HEK293 (cell line): ENCODE measurements around the gene AUP1.

ENCODE experiments used
- CTCF ChIA-PET: fragments of 350-600 bp; formaldehyde crosslinking; extraction: SDS; loops from one replicate; lab custom pipeline; 2021; ENCODE audit warnings: antibody characterized with exemption; lab: Yijun Ruan, JAX
- POLR2A ChIA-PET: fragments of 300-600 bp; formaldehyde crosslinking; extraction: SDS; loops from one replicate; lab custom pipeline; 2020; ENCODE audit warnings: antibody characterized with exemption, inconsistent platforms; lab: Yijun Ruan, JAX
- H3K27ac ChIP-seq: fragments of 200-500 bp; sonication (Bioruptor generic); 2 replicates; pipeline ENCODE4 v1.5.1; 2014; ENCODE audit warnings: low read depth, low read length, control low read depth, inconsistent platforms; ENCODE audit errors: extremely low read depth
- H3K36me3 ChIP-seq, 2 experiments: fragments of 200-500 bp in 1 of 2; sonication (Bioruptor generic) in 1 of 2; 1 replicate in 1 of 2; 2 replicates in 1 of 2; pipeline ENCODE4 v1.5.1; 2014 to 2017; ENCODE audit warnings: inconsistent platforms in 2 of 2, low read length in 2 of 2; ENCODE audit not compliant: control insufficient read depth in 2 of 2, insufficient read depth in 1 of 2
- H3K4me1 ChIP-seq: fragments of 200-500 bp; sonication (Bioruptor generic); 2 replicates; pipeline ENCODE4 v1.5.1; 2014; ENCODE audit warnings: mild to moderate bottlenecking, low read length, inconsistent platforms; ENCODE audit not compliant: control insufficient read depth, insufficient read depth
- H3K4me3 ChIP-seq: 2 replicates; pipeline ENCODE4 v1.5.1; 2011; ENCODE audit warnings: low read depth, mild to moderate bottlenecking, control low read depth, low read length, moderate library complexity
- H3K9me3 ChIP-seq: fragments of 200-500 bp; sonication (Bioruptor generic); 2 replicates; pipeline ENCODE4 v1.5.1; 2014; ENCODE audit warnings: low read depth, low read length, inconsistent platforms; ENCODE audit not compliant: control insufficient read depth, insufficient read depth
- FEZF1 ChIP-seq: fragments of 450-650 bp; formaldehyde crosslinking; IDR thresholded peaks from 2 replicates; pipeline ENCODE4 v1.5.1; 2016; ENCODE audit warnings: missing biosample characterization, missing genetic modification characterization
- KLF9 ChIP-seq: fragments of 450-650 bp; formaldehyde crosslinking; IDR thresholded peaks from 2 replicates; pipeline ENCODE4 v1.5.1; 2016; ENCODE audit warnings: missing biosample characterization, missing genetic modification characterization, low read depth
- MZF1 ChIP-seq: fragments of 450-650 bp; formaldehyde crosslinking; IDR thresholded peaks from 2 replicates; pipeline ENCODE4 v1.5.1; 2017; ENCODE audit warnings: missing biosample characterization, missing genetic modification characterization, borderline replicate concordance
- REPIN1 ChIP-seq: fragments of 450-650 bp; formaldehyde crosslinking; IDR thresholded peaks from 2 replicates; pipeline ENCODE4 v1.5.1; 2017; ENCODE audit warnings: missing biosample characterization, missing genetic modification characterization, low read depth
- SETDB1 ChIP-seq: IDR thresholded peaks from one replicate; pipeline ENCODE4 v1.6.1; 2017; ENCODE audit warnings: mild to moderate bottlenecking, low read length, moderate library complexity, mixed read lengths; ENCODE audit not compliant: insufficient read length
- ZBTB17 ChIP-seq: fragments of 450-650 bp; formaldehyde crosslinking; IDR thresholded peaks from 2 replicates; pipeline ENCODE4 v1.5.1; 2016; ENCODE audit warnings: missing biosample characterization, missing genetic modification characterization
- ZBTB20 ChIP-seq: fragments of 450-650 bp; formaldehyde crosslinking; IDR thresholded peaks from 2 replicates; pipeline ENCODE4 v1.5.1; 2016; ENCODE audit warnings: missing biosample characterization, missing genetic modification characterization
- ZBTB21 ChIP-seq: fragments of 450-650 bp; formaldehyde crosslinking; IDR thresholded peaks from 2 replicates; pipeline ENCODE4 v1.5.1; 2017; ENCODE audit warnings: missing biosample characterization, missing genetic modification characterization
- ZNF174 ChIP-seq: fragments of 450-650 bp; formaldehyde crosslinking; IDR thresholded peaks from 2 replicates; pipeline ENCODE4 v1.5.0; 2017; ENCODE audit warnings: missing biosample characterization, mild to moderate bottlenecking, missing genetic modification characterization
- ZNF19 ChIP-seq: fragments of 450-650 bp; formaldehyde crosslinking; IDR thresholded peaks from 2 replicates; pipeline ENCODE4; 2016; ENCODE audit warnings: missing biosample characterization, missing genetic modification characterization, low read depth
- ZNF37A ChIP-seq: fragments of 450-650 bp; IDR thresholded peaks from 2 replicates; pipeline ENCODE4 v1.5.1; 2018; ENCODE audit warnings: missing biosample characterization, missing genetic modification characterization
- ZNF391 ChIP-seq: fragments of 450-650 bp; formaldehyde crosslinking; IDR thresholded peaks from 2 replicates; pipeline ENCODE4 v1.5.1; 2016; ENCODE audit warnings: low read depth, missing biosample characterization, missing genetic modification characterization, borderline replicate concordance
- ZNF501 ChIP-seq: fragments of 450-650 bp; formaldehyde crosslinking; IDR thresholded peaks from 2 replicates; pipeline ENCODE4 v1.5.1; 2016; ENCODE audit warnings: missing biosample characterization, missing genetic modification characterization
- ZNF560 ChIP-seq: fragments of 450-650 bp; formaldehyde crosslinking; IDR thresholded peaks from 2 replicates; pipeline ENCODE4 v1.5.1; 2017; ENCODE audit warnings: missing biosample characterization, missing genetic modification characterization, borderline replicate concordance
- ZNF571 ChIP-seq: fragments of 450-650 bp; formaldehyde crosslinking; IDR thresholded peaks from 2 replicates; pipeline ENCODE4 v1.5.0; 2017; ENCODE audit warnings: missing biosample characterization, missing genetic modification characterization
- ZNF621 ChIP-seq: fragments of 450-650 bp; formaldehyde crosslinking; IDR thresholded peaks from 2 replicates; pipeline ENCODE4 v1.5.1; 2017; ENCODE audit warnings: missing biosample characterization, missing genetic modification characterization
- ZNF658 ChIP-seq: fragments of 450-650 bp; formaldehyde crosslinking; IDR thresholded peaks from 2 replicates; pipeline ENCODE4; 2016; ENCODE audit warnings: missing biosample characterization, missing genetic modification characterization
- ZNF704 ChIP-seq: fragments of 450-650 bp; formaldehyde crosslinking; IDR thresholded peaks from 2 replicates; pipeline ENCODE4 v1.5.1; 2016; ENCODE audit warnings: missing biosample characterization, missing genetic modification characterization
- ZNF707 ChIP-seq: fragments of 450-650 bp; formaldehyde crosslinking; IDR thresholded peaks from 2 replicates; pipeline ENCODE4 v1.5.1; 2016; ENCODE audit warnings: missing biosample characterization, missing genetic modification characterization
- TF ChIP-seq, protein P1 (sequence below): fragments of 450-650 bp; formaldehyde crosslinking; IDR thresholded peaks from 2 replicates; pipeline ENCODE4 v1.5.1; 2017; ENCODE audit warnings: missing biosample characterization, missing genetic modification characterization
- TF ChIP-seq, protein P2 (sequence below): fragments of 450-650 bp; formaldehyde crosslinking; IDR thresholded peaks from 2 replicates; pipeline ENCODE4 v1.5.1; 2016; ENCODE audit warnings: missing biosample characterization, missing genetic modification characterization

The AUP1 gene

GRCh38 chr2:74505448-74506246 lies 23.9 kb downstream of the AUP1 start:
- Histone ChIP-seq H3K27ac (no peak overlapping the region), H3K4me1 (peaks cover 4% of the 10 kb centered on the region; the same call in 1 of the 2 replicates), H3K9me3 (no peaks in the 10 kb centered on the region), H3K36me3 (peaks cover 4 to 20% of the 10 kb centered on the region in 2 experiments; a peak in 2 of 3 replicates), H3K4me3 (no peak overlapping the region)
- POLR2A ChIA-PET, result interaction anchor here (3.1 to 3.3 kb wide), 2 partner anchors 21 to 24 kb away, joined by 12 to 18 read pairs; partner anchors contain the start of genes AUP1, DQX1 and HTRA2
- TF ChIP-seq ZBTB17 (tag by site-specific recombination), result no peak
- no peak for TF ChIP-seq ZNF391 (tag by site-specific recombination)
- TF ChIP-seq FEZF1 (tag by site-specific recombination), result no peak
- no peak for TF ChIP-seq ZNF621 (tag by site-specific recombination)
- TF ChIP-seq MZF1, result no peak
- TF ChIP-seq KLF9 (tag by site-specific recombination), result no peak
- TF ChIP-seq ZNF501 (tag by site-specific recombination), result no peak
- no peak for TF ChIP-seq ZBTB21 (tag by site-specific recombination)
- TF ChIP-seq ZNF571 (tag by site-specific recombination), result no peak
- TF ChIP-seq REPIN1 (tag by site-specific recombination), result no peak
- no peak for TF ChIP-seq ZNF174 (tag by site-specific recombination)
- CTCF ChIA-PET, result interaction anchor here (0.8 to 2.8 kb wide), 5 partner anchors 12 to 82 kb away, joined by 3 to 13 read pairs (median 4); partner anchors contain the start of genes CCDC142, DQX1 and TTC31

DNA sequence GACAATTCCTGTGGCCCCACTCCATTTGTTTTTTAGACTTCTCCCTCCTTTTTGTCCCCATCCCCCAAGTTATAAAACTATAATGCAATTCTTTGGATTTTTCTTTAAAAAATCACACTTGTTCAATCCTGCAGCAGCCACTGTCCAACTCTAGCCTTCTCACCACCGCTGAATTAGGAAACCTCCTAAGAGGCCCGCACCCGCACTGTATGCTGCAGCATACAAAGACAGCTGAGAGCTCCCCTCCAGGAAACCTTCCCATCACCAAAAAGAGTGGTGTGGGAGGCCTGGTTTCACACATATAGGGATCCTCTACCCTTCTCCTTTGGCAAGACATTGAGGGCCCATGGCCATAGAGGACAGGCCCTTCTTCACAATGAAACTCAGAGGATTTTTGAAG lies 24.9 kb downstream of the AUP1 start:
- no peaks in the 10 kb centered on the region for H3K9me3 ChIP-seq
- no peak overlapping the region for H3K4me3 ChIP-seq
- CTCF ChIA-PET, result interaction anchor here (1.0 to 2.8 kb wide), 3 partner anchors 15 to 81 kb away, joined by 3 to 13 read pairs (median 6); partner anchors contain the start of genes CCDC142 and TTC31
- H3K4me1 ChIP-seq, result peaks cover 4% of the 10 kb centered on the region; the same call in 1 of the 2 replicates
- no peak overlapping the region for H3K27ac ChIP-seq
- POLR2A ChIA-PET, result interaction anchor here (1.8 to 3.1 kb wide), 3 partner anchors 22 to 46 kb away, joined by 6 to 16 read pairs (median 12); partner anchors contain the start of genes AUP1, DQX1, HTRA2 and WBP1
- H3K36me3 ChIP-seq, result peaks cover 4 to 20% of the 10 kb centered on the region in 2 experiments; a peak in 2 of 3 replicates
- TF ChIP-seq, protein P1, sequence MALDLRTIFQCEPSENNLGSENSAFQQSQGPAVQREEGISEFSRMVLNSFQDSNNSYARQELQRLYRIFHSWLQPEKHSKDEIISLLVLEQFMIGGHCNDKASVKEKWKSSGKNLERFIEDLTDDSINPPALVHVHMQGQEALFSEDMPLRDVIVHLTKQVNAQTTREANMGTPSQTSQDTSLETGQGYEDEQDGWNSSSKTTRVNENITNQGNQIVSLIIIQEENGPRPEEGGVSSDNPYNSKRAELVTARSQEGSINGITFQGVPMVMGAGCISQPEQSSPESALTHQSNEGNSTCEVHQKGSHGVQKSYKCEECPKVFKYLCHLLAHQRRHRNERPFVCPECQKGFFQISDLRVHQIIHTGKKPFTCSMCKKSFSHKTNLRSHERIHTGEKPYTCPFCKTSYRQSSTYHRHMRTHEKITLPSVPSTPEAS (tag by site-specific recombination), result no peak
- TF ChIP-seq, protein P2, sequence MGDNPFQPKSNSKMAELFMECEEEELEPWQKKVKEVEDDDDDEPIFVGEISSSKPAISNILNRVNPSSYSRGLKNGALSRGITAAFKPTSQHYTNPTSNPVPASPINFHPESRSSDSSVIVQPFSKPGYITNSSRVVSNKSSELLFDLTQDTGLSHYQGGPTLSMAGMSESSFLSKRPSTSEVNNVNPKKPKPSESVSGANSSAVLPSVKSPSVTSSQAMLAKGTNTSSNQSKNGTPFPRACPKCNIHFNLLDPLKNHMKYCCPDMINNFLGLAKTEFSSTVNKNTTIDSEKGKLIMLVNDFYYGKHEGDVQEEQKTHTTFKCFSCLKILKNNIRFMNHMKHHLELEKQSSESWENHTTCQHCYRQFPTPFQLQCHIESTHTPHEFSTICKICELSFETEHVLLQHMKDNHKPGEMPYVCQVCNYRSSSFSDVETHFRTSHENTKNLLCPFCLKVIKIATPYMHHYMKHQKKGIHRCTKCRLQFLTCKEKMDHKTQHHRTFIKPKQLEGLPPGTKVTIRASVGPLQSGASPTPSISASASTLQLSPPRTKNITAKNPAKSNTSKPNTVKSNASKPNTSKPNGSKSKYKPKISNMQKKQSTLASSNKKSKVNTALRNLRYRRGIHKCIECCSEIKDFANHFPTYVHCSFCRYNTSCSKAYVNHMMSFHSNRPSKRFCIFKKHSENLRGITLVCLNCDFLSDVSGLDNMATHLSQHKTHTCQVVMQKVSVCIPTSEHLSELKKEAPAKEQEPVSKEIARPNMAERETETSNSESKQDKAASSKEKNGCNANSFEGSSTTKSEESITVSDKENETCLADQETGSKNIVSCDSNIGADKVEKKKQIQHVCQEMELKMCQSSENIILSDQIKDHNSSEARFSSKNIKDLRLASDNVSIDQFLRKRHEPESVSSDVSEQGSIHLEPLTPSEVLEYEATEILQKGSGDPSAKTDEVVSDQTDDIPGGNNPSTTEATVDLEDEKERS (tag by site-specific recombination), result no peak
- TF ChIP-seq ZNF560, result no peak
- TF ChIP-seq ZNF707 (tag by site-specific recombination), result no peak
- no peak for TF ChIP-seq ZNF391 (tag by site-specific recombination)
- TF ChIP-seq ZNF19, result no peak
- no peak for TF ChIP-seq ZBTB20 (tag by site-specific recombination)
- TF ChIP-seq ZNF658, result no peak
- TF ChIP-seq ZNF704, result no peak
- no peak for TF ChIP-seq SETDB1
- TF ChIP-seq ZNF37A (tag by site-specific recombination), result no peak
